Measurements from ENCODE around the gene DEAF1.

DNA sequence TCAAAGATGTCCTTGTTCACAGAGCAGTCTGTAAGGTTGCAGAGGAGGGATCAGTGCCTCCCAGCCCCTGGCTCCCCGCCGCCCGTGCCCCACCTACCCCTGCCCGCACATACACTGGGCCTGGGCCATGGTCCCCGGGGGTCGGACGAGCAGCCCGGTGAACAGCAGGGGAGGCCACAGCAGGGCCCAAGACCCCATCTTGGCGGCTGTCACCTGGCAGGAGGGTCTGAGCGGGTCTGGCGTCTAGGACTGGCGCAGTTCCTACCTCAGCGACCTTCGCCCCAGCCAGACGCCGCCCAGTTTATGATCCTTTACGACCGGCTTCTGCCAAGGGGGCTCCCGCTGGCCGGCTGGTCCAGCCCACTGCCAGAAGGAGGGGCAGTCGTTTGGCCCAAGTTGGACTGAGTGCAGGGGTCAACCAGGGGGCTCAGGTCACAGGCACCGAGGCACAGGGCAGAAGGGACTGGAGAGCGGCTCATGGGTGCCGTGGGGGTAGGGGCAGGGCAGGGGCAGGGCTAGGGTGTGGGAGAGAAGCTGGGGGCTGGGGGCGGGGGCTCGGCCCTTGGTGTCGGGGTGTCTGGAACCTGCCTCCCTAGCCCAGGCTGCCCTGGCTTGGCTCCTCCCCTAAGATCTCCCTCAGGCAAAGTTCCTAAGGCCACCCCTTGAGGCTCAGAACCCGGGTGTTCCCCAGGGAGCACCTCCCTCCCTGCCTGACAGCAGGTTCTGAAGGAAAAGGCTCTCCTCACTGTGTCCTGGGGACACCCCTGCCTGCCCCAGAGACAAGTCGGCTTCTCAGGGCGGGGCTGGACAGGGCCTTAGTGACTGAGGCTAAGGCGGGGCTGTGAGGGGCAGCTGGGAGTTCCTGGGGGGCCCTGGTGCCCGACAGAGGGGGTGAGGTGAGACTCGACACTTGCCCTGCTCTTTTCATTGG, 70.1 kb downstream of the DEAF1 start, which contains the start of gene CDHR5:
- TF ChIP-seq, protein P1, sequence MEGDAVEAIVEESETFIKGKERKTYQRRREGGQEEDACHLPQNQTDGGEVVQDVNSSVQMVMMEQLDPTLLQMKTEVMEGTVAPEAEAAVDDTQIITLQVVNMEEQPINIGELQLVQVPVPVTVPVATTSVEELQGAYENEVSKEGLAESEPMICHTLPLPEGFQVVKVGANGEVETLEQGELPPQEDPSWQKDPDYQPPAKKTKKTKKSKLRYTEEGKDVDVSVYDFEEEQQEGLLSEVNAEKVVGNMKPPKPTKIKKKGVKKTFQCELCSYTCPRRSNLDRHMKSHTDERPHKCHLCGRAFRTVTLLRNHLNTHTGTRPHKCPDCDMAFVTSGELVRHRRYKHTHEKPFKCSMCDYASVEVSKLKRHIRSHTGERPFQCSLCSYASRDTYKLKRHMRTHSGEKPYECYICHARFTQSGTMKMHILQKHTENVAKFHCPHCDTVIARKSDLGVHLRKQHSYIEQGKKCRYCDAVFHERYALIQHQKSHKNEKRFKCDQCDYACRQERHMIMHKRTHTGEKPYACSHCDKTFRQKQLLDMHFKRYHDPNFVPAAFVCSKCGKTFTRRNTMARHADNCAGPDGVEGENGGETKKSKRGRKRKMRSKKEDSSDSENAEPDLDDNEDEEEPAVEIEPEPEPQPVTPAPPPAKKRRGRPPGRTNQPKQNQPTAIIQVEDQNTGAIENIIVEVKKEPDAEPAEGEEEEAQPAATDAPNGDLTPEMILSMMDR (IDR thresholded peaks at IDR 0.05): no peak
- peak; percentile 9 for TF ChIP-seq POLR2A (IDR thresholded peaks at IDR 0.05)

All from right lobe of liver (tissue), 4 donors.